NCI-H1417 (cell line): ENCODE results near the gene PANK1.
"Not testable (repeated sequence)": the region's sequence is repeated elsewhere in the genome, so short reads cannot be mapped to it uniquely, and the experiment has no call there.

Experiments used
- DNase-seq, 3 experiments: peaks; one replicate each; lab custom pipeline; 2025; lab: John Stamatoyannopoulos, UW

The PANK1 gene

DNA sequence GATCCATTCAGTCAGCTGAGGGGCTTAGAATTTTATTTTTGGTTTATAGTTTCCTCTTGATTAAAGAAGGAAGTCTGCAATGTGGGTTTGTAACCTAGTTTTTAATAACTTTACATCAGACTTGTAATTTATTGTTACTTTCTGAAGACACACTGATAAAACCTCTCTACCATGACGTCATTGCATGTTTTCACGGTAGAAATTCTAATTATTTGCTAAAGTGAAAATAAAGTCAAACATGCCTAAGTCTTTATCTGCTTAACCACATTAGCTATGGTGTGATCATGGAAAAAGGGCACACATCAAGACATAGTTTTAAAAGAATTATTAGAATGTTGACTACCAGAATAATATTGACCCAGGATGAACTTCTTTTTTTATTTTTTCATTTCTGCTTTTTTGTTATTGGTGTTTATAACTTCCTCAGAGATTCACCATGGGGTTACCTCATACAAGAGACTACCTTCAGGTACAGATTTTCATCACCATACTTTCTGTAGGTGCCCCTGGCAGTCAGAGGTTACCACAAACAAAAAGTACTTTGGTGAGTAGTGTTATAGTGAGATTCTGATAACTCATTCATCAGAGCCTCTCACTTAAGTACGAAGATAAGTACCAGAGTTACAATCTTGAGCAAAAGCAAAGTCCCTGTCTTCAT, 7.0 kb upstream of the PANK1 start:
- DNase-seq, result no peak

DNA sequence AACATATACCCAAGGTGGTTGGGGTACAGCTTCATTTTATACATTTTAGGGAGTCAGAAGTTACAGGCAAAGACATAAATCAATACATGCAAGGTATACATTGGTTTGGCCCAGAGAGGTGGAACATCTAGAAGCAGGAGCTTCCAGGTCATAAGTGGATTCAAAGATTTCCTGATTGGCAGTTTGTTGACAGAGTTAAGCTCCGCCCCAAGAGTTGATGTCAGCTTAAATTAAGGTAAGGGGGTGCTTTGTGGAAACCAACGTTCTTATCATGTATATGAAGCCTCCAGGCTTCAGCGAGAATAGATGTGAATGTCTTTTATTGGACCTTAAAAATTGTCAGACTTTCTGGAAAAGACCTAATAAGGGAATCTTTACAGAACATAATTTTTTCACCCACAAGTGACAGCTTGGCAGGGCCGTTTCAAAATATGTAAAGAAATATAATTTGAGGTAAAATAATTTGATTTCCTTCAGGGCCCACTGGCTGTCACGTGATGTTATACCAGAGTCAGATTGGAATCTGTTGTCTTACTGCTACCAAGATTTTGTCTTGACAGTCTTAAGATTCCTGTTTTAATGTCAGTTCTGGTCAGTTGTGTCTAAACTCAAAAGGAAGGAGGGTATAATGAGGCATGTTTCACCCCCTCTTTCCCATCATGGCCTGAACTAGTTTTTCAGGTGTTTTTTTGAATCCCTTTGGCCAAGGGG, 6.3 kb upstream of the PANK1 start:
- DNase-seq, result no peak

DNA sequence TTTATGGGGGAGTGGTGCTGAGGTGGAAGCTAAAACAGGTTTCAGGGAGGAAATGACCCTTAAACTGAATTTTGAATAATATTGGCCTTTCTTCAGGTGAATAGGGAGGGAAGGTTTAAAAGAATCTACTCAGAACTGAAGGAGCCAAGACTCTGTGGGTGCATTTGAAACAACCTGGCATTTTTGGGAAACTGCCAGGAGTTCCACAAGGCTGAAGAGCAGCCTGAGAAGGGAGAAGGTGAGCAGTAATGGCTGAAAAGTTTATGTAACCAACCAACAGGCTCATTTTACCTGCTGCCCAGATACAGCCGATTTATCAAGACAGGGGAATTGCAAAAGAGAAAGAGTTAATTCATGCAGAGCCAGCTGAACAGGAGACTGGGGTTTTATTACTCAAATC, 4.0 kb upstream of the PANK1 start:
- DNase-seq, result no peak

DNA sequence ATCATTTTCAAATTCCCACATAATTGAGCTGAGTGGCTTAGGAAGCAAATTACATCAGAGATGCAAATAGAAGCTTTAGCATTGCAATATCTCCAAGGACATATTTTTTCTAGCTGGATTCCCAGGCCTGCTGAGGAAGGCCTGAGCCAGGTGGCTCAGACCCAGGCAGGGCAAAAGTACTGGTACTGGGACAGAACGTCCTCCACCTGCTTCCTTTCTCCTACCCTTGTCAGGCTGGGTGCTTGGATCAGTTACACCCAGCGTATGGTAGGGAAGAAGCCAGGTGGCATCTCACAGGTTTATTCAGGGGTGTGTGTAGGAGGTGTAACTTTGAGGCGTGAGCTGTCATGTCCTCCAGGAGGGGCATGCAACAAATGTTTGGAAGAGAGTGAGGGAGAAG, 3.0 kb upstream of the PANK1 start:
- no peak for DNase-seq

DNA sequence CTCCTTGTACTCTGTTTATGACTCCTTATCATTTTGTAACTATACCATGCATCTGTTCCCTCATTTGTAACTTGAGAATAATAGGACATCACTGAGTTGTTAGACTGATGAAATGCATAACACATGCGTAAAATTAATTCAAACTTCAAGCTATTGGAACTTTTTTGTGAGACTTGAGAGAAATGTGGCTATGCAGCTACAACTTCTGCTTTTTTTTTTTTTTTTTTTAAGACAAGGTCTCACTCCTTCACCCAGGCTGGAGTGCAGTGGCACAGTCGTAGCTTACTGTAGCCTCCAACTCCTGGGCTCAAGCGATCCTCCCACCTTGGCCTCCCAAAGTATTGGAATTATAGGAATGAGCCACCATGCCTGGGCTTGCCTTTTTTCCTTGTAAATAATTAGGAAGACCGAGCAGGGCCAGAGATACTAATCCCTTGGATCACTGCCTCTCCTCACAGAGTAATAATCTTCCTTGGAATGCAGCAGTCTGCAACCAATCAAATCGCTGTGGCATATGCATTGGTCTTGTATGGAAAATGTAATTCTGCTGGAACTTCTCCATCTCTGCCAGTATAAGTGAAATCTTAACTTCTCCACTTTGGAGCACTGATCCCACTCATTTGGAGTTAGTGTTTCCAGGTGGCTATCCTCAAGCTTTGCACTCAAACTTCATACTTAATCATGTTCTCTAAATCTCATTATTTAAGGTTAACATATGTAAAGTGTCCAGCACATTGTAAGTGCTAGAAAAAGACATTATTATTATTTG, 2.0 kb upstream of the PANK1 start:
- DNase-seq, result no peak

DNA sequence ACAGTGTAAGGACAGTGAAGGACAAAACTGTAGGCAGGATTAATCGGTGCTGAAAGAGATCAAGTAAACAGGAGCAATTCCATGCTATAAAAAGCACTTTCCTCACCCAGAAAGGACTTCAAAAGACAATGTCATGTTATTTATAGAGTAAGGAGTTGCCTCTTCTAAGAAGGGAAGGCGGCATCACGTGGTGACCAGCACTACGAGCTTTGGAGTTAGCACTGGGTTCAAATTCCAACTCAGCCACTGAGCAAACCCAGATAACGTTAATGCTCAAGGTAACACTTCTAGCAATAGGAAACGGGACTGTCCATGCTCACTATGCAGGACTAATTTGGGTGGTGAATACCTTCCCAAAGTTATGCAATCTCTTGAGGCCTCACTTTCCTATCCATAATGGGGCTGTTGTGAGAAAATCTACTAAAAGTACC, 715 bp upstream of the PANK1 start:
- DNase-seq, result peak in 1 of 3 experiments; percentile 27

DNA sequence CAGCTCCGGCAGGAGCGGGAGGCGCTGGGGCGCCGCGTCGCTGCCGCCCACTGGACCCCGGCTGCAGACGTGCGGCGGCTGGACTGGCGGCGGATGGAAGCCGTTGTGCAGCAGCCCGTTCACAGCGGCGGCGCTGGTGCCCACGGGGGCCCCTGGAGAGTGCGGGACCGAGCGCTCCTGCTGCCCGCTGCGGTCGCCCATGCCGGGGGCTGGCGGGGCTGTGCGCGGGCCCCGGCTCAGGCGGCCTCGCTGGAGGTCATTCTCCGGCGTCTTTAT, 413 bp downstream of the PANK1 start:
- peak; percentile 38 to 78 (median 75) for DNase-seq

DNA sequence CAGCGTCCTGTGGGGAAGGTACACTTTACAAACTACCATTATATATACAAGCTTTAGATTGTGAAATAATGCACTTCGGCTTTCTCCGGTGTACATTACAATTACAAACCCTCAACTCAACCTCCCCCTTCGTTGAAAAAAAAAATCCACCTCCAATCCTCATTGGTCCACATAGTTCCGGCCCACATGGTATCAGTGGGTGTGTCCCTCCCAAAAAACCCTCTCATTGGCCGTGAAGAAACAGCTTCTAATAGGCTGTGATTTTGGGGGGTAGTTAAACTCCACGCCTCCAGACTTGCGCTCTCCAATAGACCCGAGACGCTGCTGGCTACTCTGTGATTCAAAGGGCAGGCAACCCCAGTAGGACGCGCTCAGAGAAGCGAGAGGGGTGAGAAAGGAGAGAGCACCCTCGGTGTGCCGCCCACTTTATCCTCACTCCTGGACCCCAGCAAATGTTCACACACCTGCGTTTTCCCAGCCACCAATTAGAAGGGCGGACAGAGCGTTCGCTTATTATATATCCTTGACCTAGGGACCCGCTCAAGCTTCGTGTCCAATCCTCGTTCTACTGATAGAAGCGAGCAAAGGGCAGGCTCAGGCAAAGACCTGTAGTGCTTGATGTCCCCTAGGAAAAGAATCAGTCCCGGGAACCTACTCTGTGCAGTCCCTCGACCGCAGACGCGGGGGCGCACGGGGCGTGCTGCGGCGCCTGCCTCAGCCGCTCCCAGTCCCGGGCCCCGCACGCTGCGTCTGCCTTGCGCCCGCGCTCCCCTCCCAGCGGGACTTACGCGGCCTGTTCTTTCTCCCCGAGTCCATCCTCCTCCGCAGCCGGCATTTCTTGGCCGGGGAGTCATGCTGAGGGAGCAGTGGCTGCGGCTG, 991 bp downstream of the PANK1 start:
- DNase-seq, result peak; percentile 86 to 97 (median 86)

DNA sequence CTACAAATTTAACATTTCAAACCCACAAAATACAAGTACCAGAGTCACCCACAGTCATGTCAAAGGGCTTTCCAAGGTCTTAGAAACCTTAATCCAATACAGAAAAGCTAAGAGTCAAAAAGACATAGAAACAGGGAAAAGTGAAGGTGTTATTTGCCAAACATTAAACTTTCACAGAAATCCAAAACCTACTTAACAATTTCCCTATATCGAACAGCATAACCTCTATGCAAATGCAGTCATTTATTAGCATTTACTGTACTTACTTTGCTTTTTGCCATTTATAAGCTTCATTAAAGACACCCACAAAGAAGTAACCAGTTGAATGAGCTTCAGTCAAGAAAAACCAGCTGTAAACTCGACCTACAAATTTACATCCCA, 1.6 kb downstream of the PANK1 start:
- no peak for DNase-seq

DNA sequence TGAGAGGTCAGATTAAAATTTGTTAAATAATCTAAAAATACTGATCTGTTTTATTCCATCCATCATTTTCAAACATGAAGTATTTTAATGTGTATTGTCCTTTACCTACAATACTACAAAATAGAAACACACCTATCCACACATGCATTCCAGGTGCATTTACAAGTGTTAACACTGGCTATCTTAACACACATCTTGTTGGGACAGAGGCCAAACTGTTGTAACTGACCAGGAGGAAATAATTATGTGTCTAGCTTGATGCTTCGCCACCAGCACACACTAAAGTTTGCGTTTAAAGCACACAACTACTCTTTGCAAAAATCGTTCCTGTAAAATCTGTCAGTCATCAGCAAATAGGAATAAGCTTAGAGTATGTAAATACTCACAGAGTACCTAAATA, 2.8 kb downstream of the PANK1 start:
- DNase-seq, result no peak

DNA sequence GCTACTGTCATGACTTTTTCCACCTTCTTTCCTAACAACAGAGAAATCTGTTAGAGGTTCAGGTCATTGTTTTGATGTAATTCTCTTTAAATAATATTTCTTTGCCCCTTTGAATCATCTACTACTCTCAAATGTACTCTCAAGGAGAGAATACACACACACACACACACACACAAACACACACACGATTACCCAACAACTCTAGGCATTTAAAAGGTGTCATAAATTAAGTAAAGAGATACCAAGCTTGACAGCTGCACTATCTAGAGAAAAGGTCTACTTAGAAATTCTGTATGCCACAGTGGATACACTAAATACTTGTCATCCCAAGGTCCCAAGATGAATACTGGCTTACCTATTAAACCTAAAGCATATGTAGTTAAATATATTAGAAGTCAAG, 4.8 kb downstream of the PANK1 start:
- no peak for DNase-seq

DNA sequence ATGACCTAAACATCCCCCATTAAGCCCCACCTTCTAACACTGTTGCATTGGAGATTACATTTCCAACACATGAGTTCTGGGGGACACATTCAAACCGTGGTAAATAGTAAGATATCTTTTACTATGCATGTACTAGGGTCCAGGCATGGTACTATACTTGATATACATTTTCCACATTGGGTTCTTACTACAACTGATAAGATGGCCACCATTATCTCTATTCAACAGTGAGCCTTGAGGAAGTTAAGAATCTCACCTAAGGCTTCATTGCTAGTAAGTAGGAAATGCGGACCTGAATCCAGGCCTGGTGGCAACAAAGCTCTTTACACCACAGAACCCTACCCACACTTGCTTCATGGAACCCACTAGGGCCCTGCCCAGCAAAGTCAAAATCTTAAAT, 5.7 kb downstream of the PANK1 start:
- DNase-seq, result no peak

DNA sequence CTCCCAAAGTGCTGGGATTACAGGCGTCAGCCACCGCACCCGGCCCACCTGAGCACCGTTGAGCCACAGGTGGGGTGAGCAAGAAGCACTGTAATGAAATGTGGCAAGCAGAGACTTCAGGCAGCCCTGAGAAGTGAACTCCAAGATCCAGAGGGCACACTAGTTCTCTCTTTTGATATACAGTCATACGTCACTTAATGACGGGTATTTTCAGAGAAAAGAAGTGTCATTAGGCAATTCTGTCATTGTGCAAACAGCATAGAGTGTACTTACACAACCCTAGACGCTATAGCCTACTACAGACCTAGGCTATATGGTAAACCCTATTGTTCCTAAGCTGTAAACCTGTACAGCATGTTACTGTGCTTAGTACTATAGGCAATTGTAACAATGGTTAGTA, 7.9 kb downstream of the PANK1 start:
- DNase-seq, result no peak

DNA sequence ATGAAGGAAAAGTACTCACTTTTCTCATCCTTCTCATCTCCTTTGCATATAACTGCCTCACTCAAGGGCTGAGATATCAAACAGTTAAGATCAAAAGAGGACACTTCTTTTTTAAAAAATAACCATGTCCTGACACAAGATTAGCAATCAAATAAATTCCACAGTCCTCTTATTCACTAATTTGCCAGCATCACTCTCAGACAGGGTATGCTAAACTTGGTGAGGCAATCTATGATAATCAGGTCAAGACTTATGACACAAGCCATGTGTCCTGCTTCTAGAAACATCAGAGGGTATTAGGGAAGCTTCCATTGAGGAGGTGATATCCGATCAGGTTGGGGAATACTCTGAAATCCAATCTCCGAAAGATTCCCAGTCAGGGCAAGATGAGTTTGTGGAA, 10.4 kb downstream of the PANK1 start:
- DNase-seq, result no peak

DNA sequence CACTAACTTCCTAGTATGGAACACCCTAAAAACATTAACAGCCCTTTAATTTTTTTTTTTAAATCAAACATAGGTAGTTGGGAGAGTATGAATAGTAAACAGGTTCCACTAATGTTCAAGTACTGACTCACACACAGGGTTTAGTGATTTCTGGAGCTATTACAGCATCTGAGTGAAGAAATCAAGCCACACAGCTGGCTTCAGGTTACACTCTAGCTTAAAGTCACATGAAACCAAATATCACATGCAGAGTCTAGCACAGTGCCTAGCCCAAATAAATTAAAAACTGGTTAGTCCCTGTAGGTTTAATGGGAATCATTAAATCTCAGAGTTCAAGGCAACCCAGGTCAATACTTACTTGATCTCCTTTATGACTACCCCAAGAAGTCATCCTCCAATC, 11.6 kb downstream of the PANK1 start:
- DNase-seq, result no peak

DNA sequence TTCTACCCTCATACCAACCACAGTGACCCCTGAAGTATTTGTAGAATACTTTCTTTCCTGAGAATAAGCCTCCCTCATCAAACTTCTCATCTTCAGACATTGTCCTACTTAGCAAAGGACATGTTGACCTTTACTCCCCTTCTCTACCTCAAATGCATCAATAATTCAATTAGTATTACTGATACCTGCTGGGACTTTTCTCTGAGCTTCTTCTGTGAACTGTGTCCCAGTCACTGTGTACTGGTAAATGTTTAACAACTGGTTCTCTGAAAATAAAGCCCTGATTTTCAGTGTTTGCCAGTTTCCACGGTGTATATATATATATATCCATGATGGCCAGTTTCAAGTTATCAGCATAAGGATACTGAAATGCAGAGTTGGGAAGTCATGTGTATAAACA, 12.2 kb downstream of the PANK1 start:
- DNase-seq, result no peak

DNA sequence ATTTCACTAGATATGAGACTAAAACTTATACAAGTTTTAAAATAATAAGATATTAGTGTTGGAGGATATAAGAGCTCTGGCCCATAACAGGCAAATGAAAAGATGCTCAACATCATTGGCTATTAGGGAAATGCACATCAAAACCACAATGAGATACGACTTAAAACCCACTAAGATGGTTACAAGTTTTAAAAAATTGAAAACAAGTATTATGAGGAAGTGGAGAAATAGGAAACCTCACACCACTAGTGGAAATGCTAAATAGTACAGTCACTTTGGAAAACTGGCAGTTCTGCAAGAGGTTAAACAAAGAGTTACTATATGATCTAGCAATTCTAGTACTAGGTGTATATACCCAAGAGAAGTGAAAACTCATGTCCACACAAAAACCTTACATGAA, 17.2 kb downstream of the PANK1 start:
- DNase-seq, result no peak

DNA sequence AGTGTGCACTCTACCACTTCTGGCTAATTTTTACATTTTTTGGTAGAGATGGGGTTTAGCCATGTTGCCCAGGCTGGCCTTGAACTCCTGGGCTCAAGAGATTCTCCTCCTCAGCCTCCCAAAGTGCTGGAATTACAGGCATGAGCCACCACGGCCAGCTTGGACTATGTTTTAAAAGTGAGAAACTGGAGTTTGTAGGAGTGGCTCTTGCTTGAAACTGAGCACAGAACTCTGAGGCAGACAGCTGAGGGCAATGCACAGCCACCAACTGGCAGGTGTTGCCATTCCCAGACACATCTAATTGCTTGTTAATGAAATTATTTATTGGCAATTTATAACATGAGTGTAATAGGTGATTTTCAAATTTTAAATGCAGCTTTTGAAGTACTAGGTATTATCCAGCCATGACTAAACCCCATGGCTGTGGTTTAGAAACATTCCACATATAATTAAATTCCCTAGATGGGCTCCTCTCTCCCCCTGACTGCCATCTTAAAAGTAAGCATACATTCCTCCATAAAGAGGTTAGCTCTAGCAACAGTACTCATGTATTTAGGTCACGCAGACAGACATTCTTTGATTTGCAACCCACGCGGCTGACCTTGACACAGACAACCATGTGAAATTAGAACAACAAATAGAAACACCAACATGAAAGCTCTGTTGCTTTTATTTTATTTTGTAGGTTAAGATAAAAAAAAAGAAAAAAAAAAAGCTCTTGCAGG, 19.8 kb downstream of the PANK1 start:
- DNase-seq, result peak in 1 of 3 experiments; percentile 1

DNA sequence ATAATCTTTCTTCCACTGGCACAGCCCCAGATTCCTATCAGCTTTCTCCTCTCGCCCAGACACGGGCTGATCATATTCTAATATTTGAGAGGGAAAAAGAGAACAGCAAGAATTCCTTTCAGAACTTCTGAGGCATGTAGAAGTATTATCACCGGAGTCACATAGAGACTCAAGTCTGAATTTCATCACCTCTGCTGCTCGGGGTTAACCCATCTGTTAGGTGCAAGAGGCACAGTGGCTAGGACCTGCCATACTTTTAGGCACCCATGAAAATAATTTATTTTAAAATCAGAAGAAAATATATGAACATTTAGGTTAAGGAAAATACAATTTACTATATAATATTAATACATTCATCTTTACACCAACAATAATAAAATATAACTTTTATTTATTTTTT, 21.0 kb downstream of the PANK1 start:
- DNase-seq, result no peak

DNA sequence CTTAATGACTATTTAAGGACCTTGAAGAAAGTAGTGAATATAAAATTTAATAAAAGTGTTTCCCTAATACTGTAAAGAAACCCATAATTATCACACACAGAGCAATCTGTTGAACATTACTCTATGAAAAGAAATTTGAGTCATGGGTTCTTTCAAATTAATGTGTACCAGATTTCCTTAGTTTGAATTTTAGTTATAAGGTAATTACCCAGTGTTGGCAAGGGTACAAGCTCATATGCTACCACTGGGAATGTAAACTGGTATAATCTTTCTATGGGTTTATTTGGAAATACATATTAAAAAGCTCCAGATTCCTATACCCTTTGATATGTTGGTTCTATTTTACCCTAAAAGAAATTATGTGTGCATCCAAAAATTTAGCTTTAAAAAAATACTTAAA, 22.9 kb downstream of the PANK1 start:
- no peak for DNase-seq

DNA sequence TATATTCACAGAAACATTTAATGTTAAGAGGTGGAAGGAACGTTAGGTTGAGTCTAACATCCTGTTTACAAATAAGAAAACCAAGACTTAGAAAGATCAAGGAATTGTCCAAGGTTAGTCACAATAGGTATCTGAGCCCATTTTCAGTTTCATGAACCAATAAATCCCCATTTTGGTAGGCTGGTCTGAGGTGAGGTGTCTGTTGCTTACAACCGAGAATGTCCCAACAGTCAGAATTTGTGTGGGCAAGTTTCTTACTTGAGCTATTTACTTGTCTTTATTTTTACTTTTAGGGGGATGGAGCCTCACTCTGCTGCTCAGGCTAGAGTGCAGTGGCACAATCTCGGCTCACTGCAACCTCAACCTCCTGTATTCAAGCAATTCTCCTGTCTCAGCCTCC, 23.6 kb downstream of the PANK1 start:
- DNase-seq, result no peak

DNA sequence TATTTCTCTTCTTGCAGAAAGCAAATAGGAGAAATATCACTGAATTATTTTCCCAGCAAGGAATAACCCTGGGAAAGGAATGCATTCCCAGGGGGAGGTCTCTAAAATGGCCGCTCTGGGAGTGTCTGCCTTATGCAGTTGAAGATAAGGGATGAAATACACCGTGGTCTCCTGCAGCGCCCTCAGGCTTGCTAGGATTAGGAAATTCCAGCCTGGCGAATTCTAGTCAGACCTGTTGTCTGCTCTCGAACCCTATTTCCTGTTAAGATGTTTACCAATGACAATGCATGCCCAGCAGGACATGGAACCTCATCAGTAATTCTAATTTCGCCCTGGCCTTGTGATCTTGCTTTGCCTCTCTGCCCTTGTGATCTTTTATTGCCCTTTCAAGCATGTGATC, 24.7 kb downstream of the PANK1 start:
- not testable (repeated sequence) for DNase-seq
